Mucosa of stomach (tissue), 1 donor: ENCODE measurements around the gene TEKTIP1.
"Not testable (repeated sequence)": the region's sequence is repeated elsewhere in the genome, so short reads cannot be mapped to it uniquely, and the experiment has no call there.

Experiments used
- H3K27me3 ChIP-seq: one replicate; pipeline ENCODE4 v1.7.0; 2013; ENCODE audit warnings: mild to moderate bottlenecking, low read length; ENCODE audit not compliant: control insufficient read depth, insufficient read depth
- H3K36me3 ChIP-seq: one replicate; pipeline ENCODE4 v1.7.0; 2013; ENCODE audit warnings: low read length; ENCODE audit not compliant: control insufficient read depth, insufficient read depth
- H3K4me1 ChIP-seq: one replicate; pipeline ENCODE4 v1.7.0; 2013; ENCODE audit warnings: mild to moderate bottlenecking, low read length; ENCODE audit not compliant: control insufficient read depth, insufficient read depth
- H3K4me3 ChIP-seq: one replicate; pipeline ENCODE4 v1.7.0; 2013; ENCODE audit warnings: low read length
- H3K9ac ChIP-seq: one replicate; pipeline ENCODE4 v1.7.0; 2013; ENCODE audit warnings: mild to moderate bottlenecking, low read length, moderate library complexity
- H3K9me3 ChIP-seq: one replicate; pipeline ENCODE4 v1.7.0; 2013; ENCODE audit warnings: mild to moderate bottlenecking, low read length, moderate library complexity; ENCODE audit not compliant: control insufficient read depth
- donor health status: Pancreatic carcinoma.

Gene TEKTIP1

DNA sequence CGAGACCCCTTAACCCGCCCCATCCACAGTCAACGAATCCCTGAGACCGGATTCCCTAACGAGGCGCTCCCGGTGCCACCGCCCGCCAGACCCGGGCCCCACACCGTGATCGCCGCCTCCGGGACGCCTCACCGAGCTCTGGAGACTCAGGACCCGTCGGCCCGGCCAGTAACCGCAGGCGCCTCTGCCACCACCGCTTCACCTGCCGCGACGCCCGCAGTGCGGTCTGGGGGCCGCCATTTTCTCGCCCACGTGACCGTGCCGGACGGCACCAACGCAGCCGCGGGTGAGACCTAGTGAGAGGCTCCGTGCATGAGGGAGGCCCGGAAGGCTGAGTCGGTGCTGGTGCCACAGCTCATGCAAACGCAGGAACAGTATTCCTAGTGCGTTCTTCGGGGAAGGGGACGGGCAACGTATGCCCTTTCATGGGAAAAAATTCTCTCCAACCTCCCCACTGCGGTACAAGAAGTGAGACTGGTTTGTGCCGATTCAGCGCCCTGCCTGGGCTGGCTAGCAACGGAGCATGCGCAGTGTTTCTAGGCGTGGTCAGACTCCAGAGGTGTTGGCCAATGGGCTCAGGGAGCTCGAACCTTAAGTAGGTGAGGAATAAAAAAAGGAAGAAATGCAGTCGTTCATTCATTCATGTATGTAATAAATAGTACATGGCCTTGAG lies 38.4 kb upstream of the TEKTIP1 start, which contains the start of gene DOHH:
TSS of gene DOHH (minus strand) at position 246 of the 673 bp plus-strand sequence. CDS start 3,860 bp downstream, outside the sequence.
- no peaks in the 10 kb centered on the region for H3K27me3 ChIP-seq
- no peaks in the 10 kb centered on the region for H3K36me3 ChIP-seq
- peak within 1 kb of the TSS; percentile 80 for H3K9ac ChIP-seq
- H3K4me1 ChIP-seq: peaks cover 5% of the 10 kb centered on the region
- H3K4me3 ChIP-seq: peak within 1 kb of the TSS; percentile 65
- H3K9me3 ChIP-seq: no peaks in the 10 kb centered on the region

DNA sequence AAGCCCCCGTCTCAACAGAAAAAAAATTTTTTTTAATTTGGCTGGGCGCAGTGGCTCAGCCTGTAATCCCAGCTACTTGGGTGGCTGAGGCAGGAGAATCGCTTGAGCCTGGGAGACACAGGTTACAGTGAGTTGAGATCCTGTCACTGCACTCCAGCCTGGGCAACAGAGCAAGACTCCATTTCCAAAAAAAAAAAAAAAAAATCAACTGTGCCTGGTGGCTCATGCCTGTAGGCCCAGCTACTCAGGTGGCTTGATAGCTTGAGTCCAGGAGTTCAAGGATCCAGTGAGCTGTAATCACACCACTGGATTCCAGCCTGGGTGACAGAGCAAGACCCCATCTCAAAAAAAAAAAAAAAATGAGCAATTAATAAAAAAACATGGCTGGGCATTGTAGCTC lies 37.2 kb upstream of the TEKTIP1 start:
- Histone ChIP-seq H3K4me3 (no peak overlapping the region), H3K4me1 (peaks cover 5% of the 10 kb centered on the region), H3K36me3 (no peaks in the 10 kb centered on the region), H3K9ac (no peak overlapping the region), H3K9me3 (no peaks in the 10 kb centered on the region), H3K27me3 (no peaks in the 10 kb centered on the region)

DNA sequence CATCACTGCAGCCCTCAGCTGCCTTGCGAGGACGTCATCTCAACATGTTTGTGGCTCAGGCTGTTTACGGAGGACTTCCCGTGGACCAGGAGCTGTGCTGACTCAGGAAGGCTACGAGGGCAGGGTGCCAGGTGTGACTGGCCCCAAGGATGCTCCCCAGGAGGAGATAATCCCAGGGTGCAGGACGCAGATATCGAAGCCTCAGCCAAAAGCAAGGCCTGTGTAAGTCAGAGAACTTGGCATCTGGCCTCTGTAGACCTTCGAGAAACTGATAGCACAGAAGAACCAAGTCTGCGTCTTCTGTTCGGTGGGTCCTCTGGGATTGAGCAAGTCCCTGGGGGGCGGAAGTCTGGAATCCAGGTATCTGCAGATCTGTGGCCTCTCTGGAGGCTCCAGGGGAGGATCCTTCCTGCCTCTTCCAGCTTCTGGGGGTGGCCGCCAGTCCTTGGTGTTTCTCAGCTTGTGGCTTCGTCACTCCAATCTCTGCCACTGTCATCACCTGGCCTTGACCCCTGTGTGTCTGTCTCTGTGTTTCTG lies 35.9 kb upstream of the TEKTIP1 start:
- Histone ChIP-seq H3K9ac (no peak overlapping the region), H3K36me3 (no peaks in the 10 kb centered on the region), H3K4me1 (peaks cover 5% of the 10 kb centered on the region), H3K4me3 (no peak overlapping the region), H3K9me3 (no peaks in the 10 kb centered on the region), H3K27me3 (no peaks in the 10 kb centered on the region)

DNA sequence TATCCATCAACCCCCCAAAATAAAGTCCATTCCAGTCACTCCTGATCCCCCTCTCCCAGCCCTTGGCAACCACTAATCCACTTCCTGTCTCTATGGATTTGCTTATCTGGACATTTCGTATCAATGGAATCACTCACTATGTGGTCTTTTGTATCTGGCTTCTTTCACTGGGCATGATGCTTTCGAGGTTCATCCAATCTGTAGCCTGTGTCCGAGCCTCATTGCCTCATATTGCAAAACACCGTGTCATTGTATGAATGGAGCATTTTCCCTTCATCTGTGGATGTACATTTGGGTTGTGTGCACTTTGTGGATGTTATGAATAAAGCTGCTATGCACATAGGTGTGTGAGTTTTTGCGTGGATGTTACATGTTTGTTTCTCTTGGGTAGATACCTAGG lies 34.2 kb upstream of the TEKTIP1 start:
- Histone ChIP-seq H3K9me3 (no peaks in the 10 kb centered on the region), H3K9ac (no peak overlapping the region), H3K4me1 (peaks cover 3% of the 10 kb centered on the region)

DNA sequence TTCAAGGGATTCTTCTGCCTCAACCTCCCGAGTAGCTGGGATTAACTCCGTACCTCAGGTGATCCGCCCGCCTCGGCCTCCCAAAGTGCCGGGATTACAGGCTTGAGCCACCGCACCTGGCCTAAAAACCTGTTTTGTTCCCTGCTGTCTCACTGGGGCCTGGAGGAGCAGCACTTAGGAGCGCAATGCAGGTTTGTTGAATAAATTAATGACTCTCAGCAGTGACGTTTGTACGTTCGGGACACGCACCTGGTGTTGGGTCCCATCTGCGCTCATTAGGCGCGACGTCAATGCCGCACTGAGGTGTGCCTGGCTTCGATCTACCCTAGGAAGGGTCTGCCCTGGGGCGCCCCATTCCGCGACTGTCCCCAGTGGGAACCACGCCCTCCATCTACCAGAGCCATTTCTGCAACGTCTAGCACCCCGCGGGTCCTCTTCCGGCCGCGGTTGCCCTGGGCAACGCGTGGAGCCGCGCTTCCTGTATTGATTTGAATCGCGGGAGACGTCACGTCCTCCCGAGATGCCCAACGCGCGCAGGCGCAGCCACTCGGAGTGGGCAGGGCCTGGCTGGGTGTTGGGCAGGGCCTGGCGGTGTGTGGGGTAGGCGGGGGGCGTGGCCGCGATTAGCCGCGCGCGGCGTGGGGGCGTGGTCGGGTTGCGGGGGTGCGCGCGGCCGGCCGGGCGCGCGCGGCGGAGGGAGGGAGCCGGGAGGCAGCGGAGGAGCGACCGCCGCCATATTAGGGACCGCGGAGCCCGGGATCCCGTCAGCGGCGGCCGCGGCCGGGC lies 33.2 kb upstream of the TEKTIP1 start, which contains the start of gene FZR1:
TSS of gene FZR1 (plus strand) at position 714 of the 786 bp plus-strand sequence. CDS start 16,679 bp downstream, outside the sequence.
- no peaks in the 10 kb centered on the region for H3K27me3 ChIP-seq
- H3K9me3 ChIP-seq: no peaks in the 10 kb centered on the region
- H3K36me3 ChIP-seq: no peaks in the 10 kb centered on the region
- no peaks in the 10 kb centered on the region for H3K4me1 ChIP-seq
- peak within 1 kb of the TSS; percentile 94 for H3K9ac ChIP-seq
- H3K4me3 ChIP-seq: peak within 1 kb of the TSS; percentile 63

More for the DNA sequence above, 34.2 kb upstream of the TEKTIP1 start:
- no peak overlapping the region for H3K4me3 ChIP-seq
- no peaks in the 10 kb centered on the region for H3K27me3 ChIP-seq
- H3K36me3 ChIP-seq: no peaks in the 10 kb centered on the region

DNA sequence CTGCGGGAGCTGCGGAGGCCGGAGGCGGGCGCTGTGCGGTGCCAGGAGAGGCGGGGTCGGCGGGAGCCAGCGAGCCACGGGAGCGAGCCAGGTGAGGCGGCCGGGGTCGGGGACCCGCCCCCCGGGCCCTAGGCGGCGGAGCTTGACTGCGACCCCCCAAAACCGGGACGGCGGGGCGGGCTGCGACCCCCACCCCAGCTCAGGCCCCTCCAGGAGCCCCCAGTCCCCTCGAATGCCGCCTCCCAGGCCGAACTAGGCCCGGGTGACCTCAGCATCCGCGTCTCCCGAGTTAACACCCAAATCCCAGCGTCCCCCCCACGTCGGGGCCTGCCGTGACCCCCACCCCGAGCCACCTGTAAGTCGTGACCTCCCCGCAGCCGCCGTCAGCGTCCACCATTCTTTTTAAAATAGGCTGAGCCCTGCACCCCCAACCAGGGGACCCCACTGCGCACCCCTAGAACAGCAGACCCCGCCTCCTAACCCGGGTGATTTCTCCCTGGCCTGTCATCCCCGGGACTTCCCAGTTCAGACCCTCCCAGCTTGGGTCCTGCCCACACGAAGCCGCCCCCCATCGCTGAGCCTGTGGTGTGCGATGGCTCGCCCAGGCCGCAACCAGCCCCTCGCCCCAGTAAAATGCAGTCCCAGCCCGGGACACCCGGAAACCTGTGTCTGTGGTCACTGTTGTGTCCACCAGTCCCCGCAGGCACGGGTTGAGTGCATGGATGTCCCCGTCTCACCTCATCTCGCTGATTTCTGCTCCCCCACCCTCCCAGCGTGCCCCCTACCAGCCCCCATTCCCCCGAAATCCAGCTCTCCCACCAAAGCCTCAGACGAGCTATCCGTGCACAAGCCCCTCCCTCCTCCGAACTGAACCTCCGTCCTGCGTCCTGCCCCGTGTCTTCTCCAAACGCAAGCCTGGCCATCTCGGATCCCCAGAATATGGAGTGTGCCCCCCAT lies 32.3 kb upstream of the TEKTIP1 start:
- H3K4me1 ChIP-seq: peaks cover 2% of the 10 kb centered on the region
- H3K9me3 ChIP-seq: no peaks in the 10 kb centered on the region
- H3K9ac ChIP-seq: peak overlapping the region; percentile 94
- peak overlapping the region; percentile 63 for H3K4me3 ChIP-seq
- H3K36me3 ChIP-seq: no peaks in the 10 kb centered on the region
- H3K27me3 ChIP-seq: no peaks in the 10 kb centered on the region

DNA sequence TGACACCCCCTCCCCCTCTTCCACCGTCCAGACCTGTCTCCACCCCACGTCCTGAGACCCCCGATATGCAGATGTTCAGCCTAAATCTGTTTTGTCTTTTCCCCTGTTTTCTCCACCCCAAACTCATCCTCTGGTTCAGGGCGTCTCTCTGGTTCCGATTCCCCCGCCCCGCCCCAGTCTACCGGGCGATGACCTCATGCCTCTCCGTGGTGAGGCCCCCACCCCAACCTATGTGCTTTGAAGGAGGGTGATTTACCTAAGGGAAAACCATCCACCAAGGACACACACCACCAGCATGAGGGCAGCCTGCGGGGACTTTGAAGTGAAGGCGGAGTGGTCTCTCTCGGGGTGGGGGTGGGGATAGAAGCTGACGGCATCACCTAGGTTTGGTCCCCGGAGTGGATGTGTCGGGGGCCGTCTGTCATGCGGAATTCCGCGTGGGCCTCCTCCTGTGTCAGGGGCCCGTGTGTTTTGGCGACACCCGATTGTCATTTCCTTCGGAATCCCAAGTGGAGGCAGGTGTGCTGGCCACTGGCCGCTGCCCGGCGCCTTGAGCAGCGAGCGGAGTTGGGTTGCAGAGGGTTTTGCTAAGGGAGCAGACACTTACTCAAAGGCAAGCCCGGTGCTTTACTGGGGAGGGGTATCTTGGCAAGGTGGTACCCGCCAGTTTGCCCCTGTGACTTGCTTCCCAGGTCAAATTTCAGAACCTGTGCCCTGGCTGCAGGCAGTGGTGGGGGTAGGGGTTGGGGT lies 31.4 kb upstream of the TEKTIP1 start:
- Histone ChIP-seq H3K4me1 (peaks cover 4% of the 10 kb centered on the region), H3K9ac (peak overlapping the region; percentile 94), H3K27me3 (no peaks in the 10 kb centered on the region), H3K9me3 (no peaks in the 10 kb centered on the region), H3K36me3 (no peaks in the 10 kb centered on the region), H3K4me3 (peak overlapping the region; percentile 63)

DNA sequence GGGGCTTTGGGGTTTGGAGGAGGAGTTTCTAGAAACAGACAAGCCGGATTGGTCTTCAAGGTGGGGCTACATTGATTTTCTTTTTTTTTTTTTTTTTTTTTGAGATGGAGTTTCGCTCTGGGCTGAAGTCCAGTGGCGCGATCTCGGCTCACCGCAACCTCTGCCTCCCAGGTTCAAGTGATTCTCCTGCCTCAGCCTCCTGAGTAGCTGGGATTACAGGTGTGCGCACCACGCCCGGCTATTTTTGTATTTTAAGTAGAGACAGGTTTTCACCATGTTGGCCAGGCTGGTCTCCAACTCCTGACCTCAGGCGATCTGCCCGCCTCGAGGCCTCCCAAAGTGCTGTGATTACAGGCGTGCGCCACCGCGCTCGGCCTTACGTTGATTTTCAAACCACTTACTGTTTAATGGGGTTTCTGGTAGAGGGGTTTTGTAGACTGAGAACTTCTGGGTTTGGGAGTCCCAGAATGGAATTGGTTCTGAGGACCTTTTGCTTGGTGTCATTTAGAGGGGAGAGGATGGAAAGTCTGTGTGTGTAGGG lies 30.8 kb upstream of the TEKTIP1 start:
- not testable (repeated sequence) for H3K9me3 ChIP-seq, H3K36me3 ChIP-seq, H3K4me3 ChIP-seq, H3K27me3 ChIP-seq, H3K4me1 ChIP-seq, H3K9ac ChIP-seq

DNA sequence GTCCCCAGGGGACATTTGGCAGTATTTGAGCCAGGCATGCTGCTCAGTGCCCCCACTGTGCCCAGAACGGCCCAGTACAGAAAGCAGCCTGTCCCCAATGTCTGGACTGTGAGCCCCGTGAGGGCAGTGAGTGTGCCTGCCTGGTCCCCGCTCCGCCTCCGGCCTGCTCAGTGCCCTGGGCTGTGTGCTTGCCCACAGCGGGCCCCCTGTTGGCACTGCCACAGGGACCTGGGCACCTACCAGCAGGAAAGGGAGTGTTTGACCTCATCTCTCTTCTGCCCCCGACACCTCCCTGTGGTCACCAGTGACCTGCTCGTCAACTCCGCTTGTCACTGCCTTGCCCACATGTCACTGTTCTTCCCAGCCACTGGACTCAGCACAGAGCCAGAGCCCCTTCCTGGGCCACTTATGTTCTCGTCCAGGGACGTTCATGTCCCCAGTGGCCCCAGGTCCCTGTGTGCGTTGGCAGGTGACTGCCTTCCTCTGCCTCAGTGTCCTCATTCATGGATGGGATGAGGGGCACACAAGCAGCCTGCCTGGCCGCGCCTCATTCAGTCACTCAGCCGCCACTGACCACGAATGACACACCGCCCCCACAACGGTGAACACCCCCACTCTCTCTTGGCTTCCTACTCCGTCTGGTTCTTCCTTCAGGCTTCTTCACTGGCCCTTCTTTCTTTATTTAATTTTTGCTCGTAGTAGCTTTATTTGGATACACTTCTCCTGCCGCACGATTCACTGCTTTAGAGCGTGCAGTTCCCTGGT lies 30.0 kb upstream of the TEKTIP1 start:
- Histone ChIP-seq H3K9me3 (no peaks in the 10 kb centered on the region), H3K27me3 (no peaks in the 10 kb centered on the region), H3K4me3 (no peak overlapping the region), H3K9ac (no peak overlapping the region), H3K36me3 (no peaks in the 10 kb centered on the region), H3K4me1 (peaks cover 4% of the 10 kb centered on the region)

DNA sequence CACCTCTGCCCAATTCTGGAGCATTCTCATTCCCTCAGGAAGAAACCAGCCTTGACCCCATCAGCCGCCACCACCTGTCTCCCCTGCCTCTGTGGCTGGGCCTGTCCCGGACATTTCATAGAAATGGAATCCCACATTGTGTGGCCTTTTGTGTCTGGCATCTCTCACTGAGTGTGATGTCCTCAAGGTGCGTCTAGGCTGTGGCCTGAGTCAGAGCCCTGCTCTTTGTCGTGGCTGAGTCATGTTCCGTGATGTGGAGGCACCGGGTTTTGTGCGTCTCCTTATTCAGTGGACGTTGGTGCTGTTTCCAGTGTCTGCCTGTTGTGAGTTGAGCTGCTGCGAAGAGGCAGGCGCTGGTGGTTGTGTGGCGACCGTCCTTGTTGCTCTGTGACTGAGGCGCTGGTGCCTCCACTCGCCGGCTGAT lies 29.4 kb upstream of the TEKTIP1 start:
- H3K9me3 ChIP-seq: no peaks in the 10 kb centered on the region
- H3K9ac ChIP-seq: no peak overlapping the region
- H3K36me3 ChIP-seq: no peaks in the 10 kb centered on the region
- H3K4me1 ChIP-seq: peaks cover 4% of the 10 kb centered on the region
- H3K27me3 ChIP-seq: no peaks in the 10 kb centered on the region
- no peak overlapping the region for H3K4me3 ChIP-seq
